Suppressor macrophage treated with lipopolysaccharide for 1 hour (primary cell): ENCODE results near the gene LGALS9B.
"Not testable (repeated sequence)": the region's sequence is repeated elsewhere in the genome, so short reads cannot be mapped to it uniquely, and the experiment has no call there.

ENCODE experiments used
- DNase-seq, 3 donors: peaks; one replicate each; pipeline ENCODE4 v3.0.0-alpha.2; 2020 to 2022

Gene LGALS9B

GRCh38 chr17:20466553-20466952 is 786 bp downstream of the LGALS9B start:
- DNase-seq: not testable (repeated sequence)

- not testable (repeated sequence) for DNase-seq
These were observed 1.8 kb downstream of the LGALS9B start for GRCh38 chr17:20465535-20465934.

- DNase-seq: not testable (repeated sequence)
These were observed 2.4 kb downstream of the LGALS9B start for GRCh38 chr17:20464854-20465414.

GRCh38 chr17:20462158-20462557 is 5.2 kb downstream of the LGALS9B start:
- not testable (repeated sequence) for DNase-seq

DNA sequence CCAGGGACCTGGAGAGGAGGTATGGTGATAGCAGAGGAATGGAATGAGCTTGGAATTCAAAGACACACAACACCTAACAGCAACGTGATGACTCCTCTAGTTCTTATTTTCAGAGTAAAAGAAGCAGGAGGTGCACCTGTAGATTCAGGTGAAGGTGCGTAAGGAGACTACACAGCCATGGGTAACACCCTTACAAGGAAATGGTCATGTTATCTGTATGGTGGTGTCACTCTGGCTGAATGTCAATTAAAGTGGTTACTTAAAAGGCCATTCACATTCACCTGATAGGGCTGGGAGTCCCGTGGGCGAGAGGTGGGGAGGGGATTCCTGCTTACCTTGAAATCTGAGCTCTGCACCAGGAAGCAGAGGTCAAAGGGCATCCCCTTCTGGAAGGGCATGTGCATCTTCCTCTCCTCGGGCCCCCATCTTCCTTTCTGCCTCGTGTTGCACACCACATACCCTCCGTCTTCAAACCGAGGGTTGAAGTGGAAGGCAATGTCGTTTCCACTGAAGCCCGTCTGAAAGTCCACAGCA is 9.4 kb downstream of the LGALS9B start:
- DNase-seq: not testable (repeated sequence)

- not testable (repeated sequence) for DNase-seq
These were observed 12.2 kb downstream of the LGALS9B start for GRCh38 chr17:20455106-20455505.

DNA sequence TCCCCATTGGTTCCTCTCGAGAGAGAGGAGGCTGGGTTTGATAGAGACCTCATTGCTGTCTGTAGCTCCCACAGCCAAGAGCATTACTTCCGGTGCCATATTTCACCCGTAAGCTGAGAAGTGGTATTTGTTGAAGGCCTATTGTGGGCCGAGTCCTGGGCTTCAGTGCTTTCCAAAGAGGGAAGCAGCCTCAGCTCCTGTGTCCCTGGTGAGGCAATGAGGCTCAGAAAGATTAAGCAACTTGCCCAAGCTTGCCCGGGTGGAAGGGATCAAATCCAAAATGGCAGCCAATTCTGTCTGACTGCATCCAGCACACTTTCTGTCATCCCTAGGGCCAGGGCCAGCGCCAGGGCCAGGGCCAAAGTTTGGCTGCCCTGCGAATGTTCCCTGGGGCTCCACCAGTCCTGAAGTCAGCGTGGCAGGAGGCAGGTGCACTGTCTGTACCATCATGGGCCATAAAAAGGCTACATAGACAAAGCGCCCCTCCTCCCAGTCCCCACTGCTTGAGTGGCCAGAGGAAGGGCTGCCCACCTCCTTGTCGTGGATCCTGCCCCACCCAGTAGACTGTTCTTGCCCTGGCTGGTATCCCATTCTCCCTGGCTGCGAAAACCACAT is 13.4 kb downstream of the LGALS9B start:
- DNase-seq: not testable (repeated sequence)

GRCh38 chr17:20450852-20451251 is 16.5 kb downstream of the LGALS9B start:
- peak; percentile 22 to 31 (median 28) for DNase-seq

- not testable (repeated sequence) for DNase-seq
These were observed 19.6 kb downstream of the LGALS9B start for GRCh38 chr17:20447534-20448321.

DNA sequence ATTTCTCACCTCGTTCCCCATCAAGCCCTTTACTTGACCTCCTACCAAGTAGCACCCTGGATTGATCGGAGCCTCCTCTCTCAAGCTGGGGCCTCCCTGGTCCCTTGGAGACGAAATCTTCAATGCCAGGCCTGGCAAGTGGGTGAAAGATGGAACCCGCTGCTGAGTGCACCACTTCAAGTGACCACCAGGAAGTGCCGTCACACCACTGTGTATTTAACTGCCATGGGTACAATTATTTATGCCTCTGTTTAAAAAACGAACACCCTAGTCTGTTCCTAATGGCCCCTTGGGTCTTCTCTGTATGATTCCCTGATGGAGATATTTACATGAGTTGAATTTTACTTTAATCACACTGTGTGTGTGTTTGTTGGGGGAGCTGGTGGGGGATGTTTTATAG is 20.4 kb downstream of the LGALS9B start:
- DNase-seq: not testable (repeated sequence)

DNA sequence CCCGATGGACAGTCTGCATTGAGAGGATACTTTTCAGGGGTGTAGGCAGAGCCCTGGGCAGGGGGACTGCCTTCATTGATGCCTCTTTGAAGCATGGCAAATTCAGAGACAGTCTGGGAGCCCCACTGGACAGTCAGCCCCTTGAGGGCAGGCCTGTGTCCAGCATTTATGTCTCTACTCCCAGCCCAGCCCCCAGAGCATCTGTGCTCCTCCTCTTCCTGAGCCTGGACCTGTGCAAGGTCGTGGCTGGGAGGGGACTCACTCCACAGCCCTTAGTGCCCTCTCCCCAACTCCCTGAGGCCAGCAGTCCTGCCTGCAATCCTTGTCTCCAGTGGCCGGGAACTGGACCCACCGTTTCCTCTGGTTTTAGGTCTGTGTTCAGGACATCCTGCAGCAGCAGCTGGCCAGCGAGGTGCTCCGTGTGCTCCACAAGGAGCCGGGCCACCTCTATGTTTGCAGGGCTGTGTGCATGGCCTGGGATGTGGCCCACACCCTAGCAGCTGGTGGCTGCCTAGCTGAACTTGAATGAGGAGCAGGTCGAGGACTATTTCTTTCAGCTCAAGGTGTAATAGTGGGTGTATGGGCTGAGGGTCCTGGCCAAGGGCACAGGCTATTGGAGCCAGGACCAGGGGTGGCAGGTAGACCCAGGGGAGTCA is 22.6 kb downstream of the LGALS9B start:
- not testable (repeated sequence) for DNase-seq

- DNase-seq: not testable (repeated sequence)
These were observed 23.2 kb downstream of the LGALS9B start for GRCh38 chr17:20444173-20444572.

- not testable (repeated sequence) for DNase-seq
These were observed 23.7 kb downstream of the LGALS9B start for GRCh38 chr17:20443632-20444031.

DNA sequence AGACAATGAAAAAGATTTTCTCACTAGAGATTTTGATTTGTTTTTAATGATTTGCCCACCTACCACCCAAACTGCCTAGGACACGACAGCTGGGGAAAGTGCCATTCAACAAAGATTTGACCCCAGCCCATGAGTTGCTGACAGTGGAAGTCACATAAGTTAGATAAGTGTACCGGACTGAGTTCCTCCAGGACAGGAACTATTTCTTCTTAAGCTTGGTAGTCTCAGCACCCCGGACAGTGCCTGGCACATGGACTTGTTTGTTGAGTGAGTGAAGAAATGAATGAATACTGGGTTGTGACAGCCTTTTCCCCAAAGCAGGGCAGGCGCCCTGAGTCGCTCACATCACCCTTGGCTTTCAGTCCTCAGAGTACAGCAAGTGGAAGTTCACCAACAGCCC is 26.7 kb downstream of the LGALS9B start:
- DNase-seq: not testable (repeated sequence)

GRCh38 chr17:20435166-20435565 is 32.2 kb downstream of the LGALS9B start:
- not testable (repeated sequence) for DNase-seq

GRCh38 chr17:20433382-20433781 is 34.0 kb downstream of the LGALS9B start:
- not testable (repeated sequence) for DNase-seq

DNA sequence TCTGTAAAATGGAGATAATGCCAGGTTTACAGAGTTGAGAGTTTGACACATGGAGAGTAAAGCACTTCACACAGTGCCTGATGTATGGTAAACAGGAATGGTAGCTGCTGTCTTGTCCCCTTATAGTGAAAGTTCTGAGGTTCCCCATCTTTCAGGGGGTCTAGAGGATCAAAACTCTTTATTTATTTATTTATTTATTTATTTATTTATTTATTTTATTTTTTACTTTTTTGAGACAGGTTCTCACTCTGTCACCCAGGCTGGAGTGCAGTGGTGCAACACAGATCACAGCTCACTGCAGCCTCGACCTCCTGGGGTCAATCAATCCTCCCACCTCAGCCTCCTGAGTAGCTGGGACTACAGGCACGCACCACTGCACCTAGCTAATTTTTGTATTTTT is 40.1 kb downstream of the LGALS9B start:
- not testable (repeated sequence) for DNase-seq

- not testable (repeated sequence) for DNase-seq
These were observed 44.5 kb downstream of the LGALS9B start for GRCh38 chr17:20422826-20423225.

DNA sequence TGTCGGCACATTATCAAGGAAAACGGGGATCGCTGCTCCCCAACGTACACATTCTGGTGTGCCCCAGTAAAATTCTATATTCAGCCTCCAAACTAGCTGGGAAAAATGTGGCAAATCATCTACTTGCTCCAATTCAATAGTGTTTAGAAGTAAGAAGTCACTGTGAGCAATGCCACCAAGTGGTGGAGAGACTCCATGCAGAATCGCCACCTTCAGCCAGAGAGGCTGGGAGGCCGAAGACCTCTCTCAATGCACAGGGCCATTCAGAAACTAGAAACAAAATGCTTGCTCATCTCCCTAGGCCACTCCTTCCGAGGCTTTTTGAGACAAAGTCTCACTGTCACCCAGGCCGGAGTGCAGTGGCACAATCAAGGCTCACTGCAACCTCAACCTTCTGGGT is 48.5 kb downstream of the LGALS9B start:
- DNase-seq: not testable (repeated sequence)

- DNase-seq: not testable (repeated sequence)
These were observed 49.8 kb downstream of the LGALS9B start for GRCh38 chr17:20417492-20418080.

DNA sequence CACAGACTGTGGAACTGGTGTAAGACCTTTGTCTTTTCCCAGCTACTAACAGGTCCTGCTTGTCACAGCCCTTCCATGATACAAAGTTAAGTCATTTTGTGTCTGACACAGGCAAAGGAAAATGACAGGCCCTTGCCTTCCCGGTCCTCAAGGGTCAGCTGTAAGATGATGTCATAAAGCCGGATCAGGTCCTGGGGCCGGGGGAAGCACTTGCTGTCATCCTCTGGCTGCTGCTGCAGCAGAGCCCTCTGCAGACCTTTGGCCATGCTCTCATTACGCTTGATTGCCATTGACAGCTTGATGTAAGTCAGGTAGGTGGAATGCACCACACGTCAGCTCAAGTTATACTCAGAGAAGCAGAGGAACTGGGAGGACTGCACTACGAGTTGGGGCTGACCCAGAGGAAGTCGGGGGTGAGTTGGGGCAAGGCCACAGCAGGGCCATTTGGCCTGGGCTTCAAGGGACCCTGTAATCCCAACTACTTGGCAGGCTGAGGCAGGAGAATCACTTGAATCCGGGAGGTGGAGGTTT is 50.9 kb downstream of the LGALS9B start:
- DNase-seq: not testable (repeated sequence)

DNA sequence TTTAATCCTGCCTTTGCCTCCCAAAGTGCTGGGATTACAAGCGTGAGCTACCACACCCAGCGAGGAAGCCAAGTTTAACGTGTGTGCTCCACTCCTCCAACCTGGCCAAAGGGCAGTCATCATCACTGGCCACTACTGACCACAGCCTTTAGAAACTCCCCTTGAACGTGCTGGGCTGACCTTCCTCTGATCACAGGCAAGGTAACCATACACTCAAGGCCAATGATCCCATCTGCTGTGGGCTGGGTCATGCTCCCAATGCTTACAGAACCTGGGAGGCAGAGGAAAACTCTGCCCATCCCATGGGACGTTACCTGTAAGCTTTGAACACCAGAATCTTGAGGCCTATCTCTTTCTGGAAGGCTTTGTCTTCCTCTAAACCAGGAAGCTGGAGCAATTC is 51.9 kb downstream of the LGALS9B start:
- not testable (repeated sequence) for DNase-seq
